T47D (cell line): ENCODE results near the gene DUSP7.

ENCODE experiments used
- DNase-seq, 2 experiments: peaks; one replicate each; pipeline versions ENCODE4 v3.0.0 to v3.0.0-alpha.2; 2011 to 2012; ENCODE audit warnings: low read depth in 1 of 2, low spot score in 1 of 2
- JUND ChIP-seq: IDR thresholded peaks from 2 replicates; pipeline ENCODE4 v1.6.1; 2012; ENCODE audit warnings: low read depth
- in situ Hi-C: cut with HindIII; loops from 2 replicates; pipeline ENCODE4 v1.10.0; 2016; ENCODE audit warnings: low sequenced_read_pairs, low pct_unique_long_range_greater_than_20kb

Gene DUSP7

DNA sequence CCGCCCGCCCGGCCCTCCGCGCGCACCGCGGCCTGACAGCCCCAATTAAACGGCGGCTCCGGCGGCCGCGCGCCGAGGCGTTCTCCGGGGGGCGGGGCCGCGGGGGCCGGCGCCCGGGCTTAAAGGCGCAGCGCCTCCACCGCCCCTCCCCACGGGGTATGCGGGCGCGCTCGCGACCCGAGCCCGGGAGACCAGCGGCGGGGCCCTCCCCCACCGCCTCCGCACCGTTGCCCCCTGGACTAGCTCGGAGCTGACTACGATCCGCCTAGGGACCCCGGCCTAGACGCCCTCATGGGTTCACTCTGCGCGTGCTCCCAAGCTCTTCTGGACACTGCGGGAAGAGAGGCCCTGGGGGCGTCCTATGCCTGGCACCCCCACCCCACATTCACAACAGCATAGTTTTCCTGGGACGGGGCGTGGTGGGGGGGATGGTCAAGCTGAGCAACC lies at the start of gene DUSP7:
DUSP7 (minus strand) TSS at position 51 of the 447 bp plus-strand sequence. CDS start 205 bp downstream, outside the sequence.
- in situ Hi-C loops = no loop called here
- DNase-seq = peak; percentile 60 to 68
- no peak for TF ChIP-seq JUND

- in situ Hi-C loops = no loop called here
- DNase-seq = no peak
- TF ChIP-seq JUND = no peak
These were observed 48.6 kb upstream of the DUSP7 start for GRCh38 chr3:52104684-52105640.

- no peak for TF ChIP-seq JUND
- in situ Hi-C loops = no loop called here
These were observed 46.6 kb upstream of the DUSP7 start for GRCh38 chr3:52102934-52103333.

GRCh38 chr3:52099001-52099401 lies 42.6 kb upstream of the DUSP7 start:
- TF ChIP-seq JUND = no peak
- in situ Hi-C loops = no loop called here
- no peak for DNase-seq

More at GRCh38 chr3:52102934-52103333, 46.6 kb upstream of the DUSP7 start:
- DNase-seq = no peak

- in situ Hi-C loops = no loop called here
- TF ChIP-seq JUND = no peak
- no peak for DNase-seq
These were observed 41.6 kb upstream of the DUSP7 start for GRCh38 chr3:52097851-52098507.

DNA sequence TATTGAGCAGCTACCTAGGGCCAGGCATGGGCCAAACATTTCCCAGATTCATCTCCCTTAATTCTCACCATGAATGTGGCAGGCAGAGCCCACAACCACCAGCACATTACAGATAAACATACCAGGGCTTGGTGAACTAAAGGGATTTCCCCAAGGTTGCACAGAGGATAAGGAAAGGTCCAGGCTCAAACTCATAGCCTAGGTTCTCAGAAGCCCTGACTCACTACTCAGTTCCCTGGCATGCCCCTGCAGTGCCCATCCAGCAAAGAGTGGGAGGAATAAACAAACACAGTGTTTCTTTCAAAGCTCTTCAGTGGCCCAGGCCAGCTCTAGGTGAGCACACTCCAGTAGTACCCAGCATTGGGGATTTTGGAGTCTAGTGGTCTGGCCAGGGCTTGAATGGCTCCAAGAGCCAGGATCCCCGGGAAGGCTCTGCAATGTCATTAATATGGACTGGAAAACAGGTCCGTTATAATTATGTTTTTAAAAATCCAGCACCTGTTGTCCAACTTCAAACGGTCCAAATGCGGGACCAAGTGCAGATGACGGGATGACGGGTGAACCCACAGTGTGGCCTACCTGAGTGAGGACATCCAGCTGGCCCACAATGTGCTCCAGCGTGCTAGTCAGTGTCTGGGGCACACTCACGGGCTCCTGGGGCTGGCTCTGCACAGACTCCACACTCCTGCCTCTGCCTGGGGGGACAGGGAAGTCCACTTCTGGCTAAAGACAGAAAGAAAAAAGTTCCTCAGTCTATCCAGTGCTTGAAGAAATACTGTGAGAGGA lies 39.8 kb upstream of the DUSP7 start:
- no peak for TF ChIP-seq JUND

GRCh38 chr3:52094571-52095485 lies 38.5 kb upstream of the DUSP7 start:
- TF ChIP-seq JUND = no peak
- in situ Hi-C loops = no loop called here
- DNase-seq = no peak

More for the DNA sequence above, 39.8 kb upstream of the DUSP7 start:
- no peak for DNase-seq
- in situ Hi-C loops = no loop called here

GRCh38 chr3:52093756-52094545 lies 37.6 kb upstream of the DUSP7 start:
- in situ Hi-C loops = no loop called here
- DNase-seq = no peak
- TF ChIP-seq JUND = no peak

GRCh38 chr3:52092891-52093290 lies 36.5 kb upstream of the DUSP7 start:
- in situ Hi-C loops = no loop called here
- no peak for DNase-seq
- TF ChIP-seq JUND = no peak

GRCh38 chr3:52092271-52092660 lies 35.9 kb upstream of the DUSP7 start:
- TF ChIP-seq JUND = no peak
- DNase-seq = no peak
- in situ Hi-C loops = no loop called here

DNA sequence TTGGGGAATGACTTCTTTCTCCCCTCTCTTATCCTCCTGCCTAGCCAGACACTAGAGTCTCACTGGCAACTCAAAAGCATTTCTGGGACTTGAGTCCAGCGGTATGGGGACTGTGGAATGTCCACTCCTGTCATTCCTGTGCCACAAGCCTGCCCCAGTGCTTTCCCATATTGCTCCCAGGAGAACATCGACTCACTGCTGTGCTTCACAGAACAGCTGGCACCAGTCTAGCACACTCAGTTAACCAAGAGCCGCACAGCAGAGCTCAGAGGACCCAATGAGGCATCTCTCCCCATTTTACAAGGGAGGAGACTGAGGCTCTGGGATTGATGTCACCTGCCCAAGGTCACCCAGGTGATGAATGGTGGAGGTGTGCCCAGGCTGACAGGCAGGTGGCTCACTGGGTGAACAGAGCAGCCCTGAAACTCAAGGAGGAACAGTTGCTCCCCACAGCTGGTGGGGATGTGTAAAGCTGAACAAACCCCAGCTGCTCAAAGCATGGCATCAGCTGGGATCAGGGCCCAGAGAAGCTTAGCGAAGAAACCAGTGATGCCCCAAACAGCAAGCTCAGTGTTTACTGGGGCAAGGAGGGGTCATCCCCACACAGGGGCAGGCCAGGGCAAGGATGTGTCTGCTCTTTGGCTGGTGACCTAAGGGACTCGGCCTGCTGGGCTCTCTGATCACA lies 35.4 kb upstream of the DUSP7 start:
- in situ Hi-C loops = no loop called here
- TF ChIP-seq JUND = no peak
- DNase-seq = no peak
